Natural killer cell (primary cell): ENCODE measurements around the gene ADRA2C. TPM values are rescaled to one million over a fixed set of nuclear protein-coding genes. Genes with fewer than 3 reads are reported as not detected.
A peak's percentile ranks its signal among the peaks of the same experiment; 100 is the strongest.

ENCODE experiments used
- ATAC-seq, 3 donors: fragments of 150-1000 bp in 2 of 3; fragments of 200-7000 bp in 1 of 3; cut with Tn5 transposase; 1 replicate in 1 of 3; 2 replicates in 2 of 3; pipeline ENCODE4 v1.10.0; 2021; ENCODE audit warnings: mild to moderate bottlenecking in 2 of 3, moderate library complexity in 2 of 3
- DNase-seq, 2 donors: peaks; one replicate each; pipeline versions ENCODE4 v3.0.0 to v3.0.0-alpha.2; 2013 to 2021; ENCODE audit warnings: mixed read lengths in 1 of 2
- H3K27ac ChIP-seq: one replicate; pipeline ENCODE4 v1.5.1; 2013; ENCODE audit warnings: mild to moderate bottlenecking, low read length
- H3K27me3 ChIP-seq: one replicate; pipeline ENCODE4 v1.6.1; 2013; ENCODE audit warnings: low read length; ENCODE audit not compliant: control insufficient read depth, insufficient read depth
- H3K36me3 ChIP-seq: one replicate; pipeline ENCODE4 v1.6.1; 2013; ENCODE audit warnings: low read length; ENCODE audit not compliant: control insufficient read depth, insufficient read depth
- H3K4me1 ChIP-seq: one replicate; pipeline ENCODE4 v1.6.1; 2013; ENCODE audit warnings: low read length; ENCODE audit not compliant: control insufficient read depth, insufficient read depth
- H3K4me3 ChIP-seq: one replicate; pipeline ENCODE4 v1.5.1; 2013; ENCODE audit warnings: low read length
- H3K9me3 ChIP-seq: one replicate; pipeline ENCODE4 v1.6.1; 2013; ENCODE audit warnings: low read length; ENCODE audit not compliant: control insufficient read depth, insufficient read depth
- H3K27ac Mint-ChIP-seq, 2 donors: one replicate each; pipeline ENCODE4 v1.8.0; 2022; ENCODE audit warnings: mild to moderate bottlenecking in 2 of 2, mixed read lengths in 2 of 2, moderate library complexity in 1 of 2
- H3K27me3 Mint-ChIP-seq, 2 donors: one replicate each; pipeline ENCODE4 v1.8.0; 2022; ENCODE audit warnings: low read depth in 2 of 2, mixed read lengths in 2 of 2
- H3K36me3 Mint-ChIP-seq: one replicate; pipeline ENCODE4 v1.8.0; 2022; ENCODE audit warnings: mixed read lengths
- H3K4me1 Mint-ChIP-seq, 2 donors: one replicate each; pipeline ENCODE4 v1.8.0; 2022; ENCODE audit warnings: mixed read lengths in 2 of 2
- H3K4me3 Mint-ChIP-seq: one replicate; pipeline ENCODE4 v1.8.0; 2022; ENCODE audit warnings: mild to moderate bottlenecking, moderate library complexity, mixed read lengths
- H3K9me3 Mint-ChIP-seq, 2 donors: one replicate each; pipeline ENCODE4 v1.8.0; 2022; ENCODE audit warnings: mixed read lengths in 2 of 2
- WGBS: methylation state at CpG from one replicate; pipeline ENCODE4 v1.1.7; 2013; ENCODE audit warnings: missing lambda C conversion rate; ENCODE audit not compliant: insufficient coverage; 5-methylcytosine and 5-hydroxymethylcytosine counted together
- intact Hi-C: fragments of 100-400 bp; cut with micrococcal nuclease; formaldehyde crosslinking; loops from one replicate; pipeline ENCODE4 v1.14.2; 2022
- total RNA-seq, 4 donors: library from RNA; stranded (reverse); fragments of 120-200 nt in 1 of 4; gene quantifications; one replicate each; pipeline versions ENCODE4 v1.2.3 to v1.2.4, GENCODE V29; 2013 to 2022
- TF ChIP-seq, protein P1 (sequence below): fragments of 200-600 bp; IDR thresholded peaks from one replicate; pipeline ENCODE4 v1.8.0; 2022; ENCODE audit warnings: antibody characterized with exemption

The ADRA2C gene
- total RNA-seq, 3 donors from 2014 or later (not counting 1 experiment from before 2014, with no cell fraction given): not detected

DNA sequence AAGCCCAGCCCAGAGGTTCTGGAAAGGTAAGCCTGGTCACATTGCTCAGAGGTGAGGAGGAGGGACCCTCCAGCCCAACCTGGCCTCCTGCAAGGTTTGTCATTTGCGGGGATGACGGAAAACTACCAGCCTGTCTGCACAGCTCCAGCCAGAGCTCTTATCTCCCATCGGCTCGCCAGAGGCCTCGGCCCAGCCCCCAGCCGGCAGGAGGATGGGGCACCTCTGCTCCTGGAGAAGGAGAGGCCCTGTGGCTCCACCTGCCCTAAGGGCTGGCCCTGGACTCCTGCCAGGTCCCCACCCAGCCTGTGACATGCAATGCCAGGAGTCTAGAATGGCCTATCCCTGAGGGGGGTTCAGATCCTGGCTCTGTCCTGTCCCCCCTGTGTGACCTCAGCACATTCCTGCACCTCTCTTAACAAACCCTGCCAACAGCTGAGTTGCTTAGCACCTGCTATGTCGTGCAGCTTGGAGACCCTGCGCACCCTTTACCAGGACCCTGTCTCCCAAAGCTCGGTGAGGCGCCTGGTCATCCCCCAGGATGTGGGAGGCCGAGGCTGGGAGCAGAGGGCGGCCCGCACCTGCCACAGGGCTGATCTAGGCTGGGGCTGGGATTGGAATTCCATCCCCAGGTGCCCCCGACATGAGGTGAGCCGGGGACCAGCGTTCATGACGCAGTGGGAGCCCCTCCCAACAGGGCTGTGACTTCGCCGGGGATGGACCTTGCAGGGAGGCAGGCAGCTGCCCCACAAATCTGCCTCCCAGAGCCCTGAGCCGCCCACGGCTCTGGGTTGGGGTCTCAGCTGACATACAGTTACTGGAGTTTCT lies 14.4 kb downstream of the ADRA2C start:
- no peaks in the 10 kb centered on the region for H3K36me3 ChIP-seq
- TF ChIP-seq, protein P1, sequence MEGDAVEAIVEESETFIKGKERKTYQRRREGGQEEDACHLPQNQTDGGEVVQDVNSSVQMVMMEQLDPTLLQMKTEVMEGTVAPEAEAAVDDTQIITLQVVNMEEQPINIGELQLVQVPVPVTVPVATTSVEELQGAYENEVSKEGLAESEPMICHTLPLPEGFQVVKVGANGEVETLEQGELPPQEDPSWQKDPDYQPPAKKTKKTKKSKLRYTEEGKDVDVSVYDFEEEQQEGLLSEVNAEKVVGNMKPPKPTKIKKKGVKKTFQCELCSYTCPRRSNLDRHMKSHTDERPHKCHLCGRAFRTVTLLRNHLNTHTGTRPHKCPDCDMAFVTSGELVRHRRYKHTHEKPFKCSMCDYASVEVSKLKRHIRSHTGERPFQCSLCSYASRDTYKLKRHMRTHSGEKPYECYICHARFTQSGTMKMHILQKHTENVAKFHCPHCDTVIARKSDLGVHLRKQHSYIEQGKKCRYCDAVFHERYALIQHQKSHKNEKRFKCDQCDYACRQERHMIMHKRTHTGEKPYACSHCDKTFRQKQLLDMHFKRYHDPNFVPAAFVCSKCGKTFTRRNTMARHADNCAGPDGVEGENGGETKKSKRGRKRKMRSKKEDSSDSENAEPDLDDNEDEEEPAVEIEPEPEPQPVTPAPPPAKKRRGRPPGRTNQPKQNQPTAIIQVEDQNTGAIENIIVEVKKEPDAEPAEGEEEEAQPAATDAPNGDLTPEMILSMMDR: no peak
- Mint-ChIP-seq H3K9me3 (no peaks in the 10 kb centered on the region), H3K27ac (no peak overlapping the region), H3K36me3 (no peaks in the 10 kb centered on the region), H3K4me3 (no peak overlapping the region), H3K27me3 (peaks cover 7% of the 10 kb centered on the region in 2 donors), H3K4me1 (no peaks in the 10 kb centered on the region)
- no peak for ATAC-seq
- no peaks in the 10 kb centered on the region for H3K4me1 ChIP-seq
- no peak overlapping the region for H3K27ac ChIP-seq
- no peak overlapping the region for H3K4me3 ChIP-seq
- WGBS: 81% methylated on average over 21 of the region's 21 CpGs
- no peak for DNase-seq
- H3K27me3 ChIP-seq: no peaks in the 10 kb centered on the region
- peaks cover 4% of the 10 kb centered on the region for H3K9me3 ChIP-seq
- intact Hi-C loops: no loop called here

GRCh38 chr4:3781193-3781886 lies 15.2 kb downstream of the ADRA2C start:
- Mint-ChIP-seq H3K9me3 (no peaks in the 10 kb centered on the region), H3K4me1 (no peaks in the 10 kb centered on the region), H3K27ac (no peak overlapping the region), H3K36me3 (no peaks in the 10 kb centered on the region), H3K4me3 (no peak overlapping the region), H3K27me3 (peaks cover 7 to 10% of the 10 kb centered on the region in 2 donors)
- no peaks in the 10 kb centered on the region for H3K27me3 ChIP-seq
- ATAC-seq: peak in 2 of 3 donors; percentile 28 to 60
- no peaks in the 10 kb centered on the region for H3K4me1 ChIP-seq
- H3K9me3 ChIP-seq: peaks cover 4% of the 10 kb centered on the region
- H3K4me3 ChIP-seq: no peak overlapping the region
- 89% methylated on average over 16 of the region's 19 CpGs for WGBS
- H3K27ac ChIP-seq: no peak overlapping the region
- peak in 1 of 2 donors; percentile 12 for DNase-seq
- intact Hi-C loops: no loop called here
- TF ChIP-seq, protein P1: no peak
- H3K36me3 ChIP-seq: no peaks in the 10 kb centered on the region

DNA sequence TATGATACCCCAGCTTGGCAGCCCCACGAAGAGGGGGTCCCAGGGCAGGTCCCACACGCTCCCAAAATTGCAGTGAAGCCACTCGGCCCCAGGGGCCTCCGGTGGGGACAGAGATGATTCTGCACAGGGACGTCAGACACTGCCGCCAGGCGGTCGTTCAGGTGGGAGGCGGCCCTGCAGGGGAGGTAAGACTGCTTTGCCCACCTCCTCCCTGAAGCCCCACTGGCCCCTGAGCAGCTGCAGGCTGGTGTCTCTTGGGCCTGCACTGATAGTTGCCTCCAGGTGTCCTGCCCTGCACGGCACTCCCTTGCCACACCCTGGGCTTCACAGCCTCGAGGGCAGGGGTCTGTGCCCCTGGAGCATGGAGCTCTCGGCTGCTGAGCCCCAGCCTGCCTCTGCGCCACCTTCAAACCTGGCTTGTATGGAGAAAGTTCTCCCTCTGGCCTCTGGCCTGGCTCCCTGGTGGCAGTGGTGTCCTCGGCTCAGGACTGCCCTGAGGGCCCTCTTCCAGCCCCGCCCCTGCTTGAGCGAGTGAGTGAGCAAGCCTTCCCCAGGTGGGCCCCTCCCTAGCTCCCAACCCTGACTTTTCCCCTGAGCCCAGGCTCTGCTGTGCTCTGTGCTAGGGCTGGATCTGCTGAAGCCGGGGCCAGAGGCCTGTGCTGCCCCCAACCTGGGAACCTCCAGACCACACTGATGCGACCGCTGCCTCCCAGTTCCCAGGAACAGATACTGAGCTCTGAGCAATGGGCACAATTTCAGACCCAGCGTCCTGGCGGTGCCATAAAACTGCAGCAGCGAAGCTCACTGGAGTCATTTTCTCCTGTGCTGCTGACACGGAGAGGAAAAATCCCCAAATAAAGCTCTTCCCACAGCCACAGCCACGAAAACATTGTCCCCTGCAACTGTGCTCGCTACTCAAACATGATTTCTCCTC lies 16.1 kb downstream of the ADRA2C start:
- H3K9me3 ChIP-seq: peaks cover 4% of the 10 kb centered on the region
- ATAC-seq: no peak
- intact Hi-C loops: no loop called here
- peaks cover 7 to 10% of the 10 kb centered on the region in 2 donors for H3K27me3 Mint-ChIP-seq
- 84% methylated on average over 25 of the region's 25 CpGs for WGBS
- H3K4me3 Mint-ChIP-seq: no peak overlapping the region
- no peak overlapping the region for H3K27ac ChIP-seq
- no peak for DNase-seq
- TF ChIP-seq, protein P1: no peak
- no peaks in the 10 kb centered on the region for H3K36me3 Mint-ChIP-seq
- H3K4me1 ChIP-seq: no peaks in the 10 kb centered on the region
- H3K27ac Mint-ChIP-seq: no peak overlapping the region
- H3K27me3 ChIP-seq: no peaks in the 10 kb centered on the region
- H3K4me1 Mint-ChIP-seq: no peaks in the 10 kb centered on the region
- no peaks in the 10 kb centered on the region for H3K36me3 ChIP-seq
- H3K9me3 Mint-ChIP-seq: no peaks in the 10 kb centered on the region
- H3K4me3 ChIP-seq: no peak overlapping the region
